ENCODE results near the gene MYLK. TPM values are rescaled to one million over a fixed set of nuclear protein-coding genes. Genes with fewer than 3 reads are reported as not detected.

Gene MYLK
- polyA plus RNA-seq, 1 donor (not counting 4 experiments of a cell fraction or from before 2014, with no cell fraction given) = 7.8 TPM

- Histone ChIP-seq H2AFZ (ENCODE audit: control insufficient read depth, low read length) (no peak overlapping the region), H3K79me2 (ENCODE audit: control insufficient read depth, insufficient read depth, low read length) (no peaks in the 10 kb centered on the region), H3K4me1 (ENCODE audit: control insufficient read depth, extremely low read depth, insufficient read depth, low read length) (peaks cover 19% of the 10 kb centered on the region), H3K27ac (ENCODE audit: control insufficient read depth, insufficient read depth, low read length) (no peak overlapping the region), H3K9me3 (ENCODE audit: control insufficient read depth, low read depth, low read length) (no peaks in the 10 kb centered on the region), H3K9me1 (ENCODE audit: control insufficient read depth, extremely low read depth, insufficient read depth, low read length) (no peaks in the 10 kb centered on the region), H3K27me3 (ENCODE audit: control insufficient read depth, extremely low read depth, insufficient read depth, low read length) (no peaks in the 10 kb centered on the region), H4K20me1 (ENCODE audit: control insufficient read depth, extremely low read depth, insufficient read depth, low read length) (no peaks in the 10 kb centered on the region), H3K36me3 (ENCODE audit: control insufficient read depth in 2 of 2, extremely low read depth in 1 of 2, insufficient read depth in 2 of 2, low read length in 2 of 2) (no peaks in the 10 kb centered on the region), H3K4me3 (ENCODE audit: control insufficient read depth in 2 of 3, extremely low read depth in 1 of 3, insufficient read depth in 2 of 3, low read depth in 1 of 3, low read length in 3 of 3) (no peak overlapping the region), H3K4me2 (ENCODE audit: control insufficient read depth, extremely low read depth, insufficient read depth, low read depth, low read length) (no peak overlapping the region), H3K9ac (ENCODE audit: control insufficient read depth, extremely low read depth, insufficient read depth, low read length) (no peak overlapping the region)
- dilution Hi-C loops (cut with MboI; ENCODE audit: extremely low pct_ligation_motif_present, low sequenced_read_pairs) = no loop called here
- TF ChIP-seq CTCF (optimal IDR thresholded peaks at IDR 0.05 in 1 of 3, IDR thresholded peaks at IDR 0.05 in 1 of 3, conservative IDR thresholded peaks at IDR 0.05 in 1 of 3; ENCODE audit: extremely low read depth in 1 of 3, insufficient read depth in 2 of 3, low read length in 3 of 3) (no peak), EZH2 (IDR thresholded peaks at IDR 0.05; ENCODE audit: low read length) (no peak)
- DNase-seq (ENCODE audit: low read depth, low spot score) = no peak
- FAIRE-seq = peak; percentile 13
These were observed 93.1 kb downstream of the MYLK start for GRCh38 chr3:123791073-123791370.

- Histone ChIP-seq H3K9me3 (ENCODE audit: control insufficient read depth, low read depth, low read length) (no peaks in the 10 kb centered on the region), H3K9ac (ENCODE audit: control insufficient read depth, extremely low read depth, insufficient read depth, low read length) (no peak overlapping the region), H3K4me2 (ENCODE audit: control insufficient read depth, extremely low read depth, insufficient read depth, low read depth, low read length) (no peak overlapping the region), H2AFZ (ENCODE audit: control insufficient read depth, low read length) (no peak overlapping the region), H3K4me1 (ENCODE audit: control insufficient read depth, extremely low read depth, insufficient read depth, low read length) (peaks cover 19% of the 10 kb centered on the region), H3K27me3 (ENCODE audit: control insufficient read depth, extremely low read depth, insufficient read depth, low read length) (no peaks in the 10 kb centered on the region), H3K79me2 (ENCODE audit: control insufficient read depth, insufficient read depth, low read length) (no peaks in the 10 kb centered on the region), H3K27ac (ENCODE audit: control insufficient read depth, insufficient read depth, low read length) (no peak overlapping the region), H3K4me3 (ENCODE audit: control insufficient read depth in 2 of 3, extremely low read depth in 1 of 3, insufficient read depth in 2 of 3, low read depth in 1 of 3, low read length in 3 of 3) (no peak overlapping the region), H3K9me1 (ENCODE audit: control insufficient read depth, extremely low read depth, insufficient read depth, low read length) (no peaks in the 10 kb centered on the region), H3K36me3 (ENCODE audit: control insufficient read depth in 2 of 2, extremely low read depth in 1 of 2, insufficient read depth in 2 of 2, low read length in 2 of 2) (no peaks in the 10 kb centered on the region), H4K20me1 (ENCODE audit: control insufficient read depth, extremely low read depth, insufficient read depth, low read length) (no peaks in the 10 kb centered on the region)
- TF ChIP-seq CTCF (optimal IDR thresholded peaks at IDR 0.05 in 1 of 3, IDR thresholded peaks at IDR 0.05 in 1 of 3, conservative IDR thresholded peaks at IDR 0.05 in 1 of 3; ENCODE audit: extremely low read depth in 1 of 3, insufficient read depth in 2 of 3, low read length in 3 of 3) = no peak
- no peak for TF ChIP-seq EZH2 (IDR thresholded peaks at IDR 0.05; ENCODE audit: low read length)
- DNase-seq (ENCODE audit: low read depth, low spot score) = no peak
- FAIRE-seq = no peak
- dilution Hi-C loops (cut with MboI; ENCODE audit: extremely low pct_ligation_motif_present, low sequenced_read_pairs) = no loop called here
These were observed 93.7 kb downstream of the MYLK start for GRCh38 chr3:123790254-123791072.

Data from keratinocyte (primary cell).